GM13976 (cell line): ENCODE data around the gene TFB1M.
"Not testable (repeated sequence)": the region's sequence is repeated elsewhere in the genome, so short reads cannot be mapped to it uniquely, and the experiment has no call there.

Experiments
- DNase-seq: peaks from one replicate; pipeline ENCODE4 v3.0.0; 2012; ENCODE audit warnings: low spot score
- CTCF ChIP-seq: IDR thresholded peaks from 2 replicates; pipeline ENCODE4 v1.5.1; 2012; ENCODE audit warnings: borderline replicate concordance, mild to moderate bottlenecking; ENCODE audit not compliant: insufficient read depth; ENCODE audit errors: extremely low read depth, missing control alignments, control extremely low read depth
- in situ Hi-C: fragments of 300-500 bp; cut with MboI; formaldehyde crosslinking; loops from one replicate; pipeline ENCODE4 v1.12.0; 2022; ENCODE audit warnings: low sequenced_read_pairs, mixed read lengths, inconsistent platforms; ENCODE audit not compliant: unreplicated experiment

Gene TFB1M

GRCh38 chr6:155223646-155224451 is 90.4 kb downstream of the TFB1M start:
- no peak for TF ChIP-seq CTCF
- in situ Hi-C loops: no loop called here
- DNase-seq: peak; percentile 82

GRCh38 chr6:155222506-155222905 is 91.8 kb downstream of the TFB1M start:
- no peak for DNase-seq
- in situ Hi-C loops: no loop called here
- no peak for TF ChIP-seq CTCF

GRCh38 chr6:155221086-155221485 is 93.2 kb downstream of the TFB1M start:
- in situ Hi-C loops: no loop called here
- TF ChIP-seq CTCF: no peak
- no peak for DNase-seq

- in situ Hi-C loops: no loop called here
- DNase-seq: no peak
- no peak for TF ChIP-seq CTCF
These were observed 94.4 kb downstream of the TFB1M start for GRCh38 chr6:155219858-155220301.

GRCh38 chr6:155219299-155219698 is 95.0 kb downstream of the TFB1M start:
- in situ Hi-C loops: no loop called here
- DNase-seq: no peak
- TF ChIP-seq CTCF: no peak

- in situ Hi-C loops, DNase-seq: not testable (repeated sequence)
These were observed 95.6 kb downstream of the TFB1M start for GRCh38 chr6:155218711-155219110.

- in situ Hi-C loops: no loop called here
- DNase-seq: no peak
- no peak for TF ChIP-seq CTCF
These were observed 97.8 kb downstream of the TFB1M start for GRCh38 chr6:155216312-155217046.
